GM21576 (cell line): ENCODE measurements around the gene PNPLA2.

ENCODE experiments used
- ATAC-seq: cut with Tn5 transposase; IDR thresholded peaks from one replicate; pipeline ENCODE4 v1.9.1; 2021; ENCODE audit warnings: mild to moderate bottlenecking, moderate library complexity; ENCODE audit not compliant: unreplicated experiment

PNPLA2 gene

GRCh38 chr11:783581-784015 lies 35.1 kb upstream of the PNPLA2 start:
- ATAC-seq: no peak

GRCh38 chr11:786235-787083 lies 32.3 kb upstream of the PNPLA2 start:
- ATAC-seq: no peak

GRCh38 chr11:787084-787675 lies 31.5 kb upstream of the PNPLA2 start:
- no peak for ATAC-seq

- no peak for ATAC-seq
These were observed 30.6 kb upstream of the PNPLA2 start for GRCh38 chr11:788009-788640.

DNA sequence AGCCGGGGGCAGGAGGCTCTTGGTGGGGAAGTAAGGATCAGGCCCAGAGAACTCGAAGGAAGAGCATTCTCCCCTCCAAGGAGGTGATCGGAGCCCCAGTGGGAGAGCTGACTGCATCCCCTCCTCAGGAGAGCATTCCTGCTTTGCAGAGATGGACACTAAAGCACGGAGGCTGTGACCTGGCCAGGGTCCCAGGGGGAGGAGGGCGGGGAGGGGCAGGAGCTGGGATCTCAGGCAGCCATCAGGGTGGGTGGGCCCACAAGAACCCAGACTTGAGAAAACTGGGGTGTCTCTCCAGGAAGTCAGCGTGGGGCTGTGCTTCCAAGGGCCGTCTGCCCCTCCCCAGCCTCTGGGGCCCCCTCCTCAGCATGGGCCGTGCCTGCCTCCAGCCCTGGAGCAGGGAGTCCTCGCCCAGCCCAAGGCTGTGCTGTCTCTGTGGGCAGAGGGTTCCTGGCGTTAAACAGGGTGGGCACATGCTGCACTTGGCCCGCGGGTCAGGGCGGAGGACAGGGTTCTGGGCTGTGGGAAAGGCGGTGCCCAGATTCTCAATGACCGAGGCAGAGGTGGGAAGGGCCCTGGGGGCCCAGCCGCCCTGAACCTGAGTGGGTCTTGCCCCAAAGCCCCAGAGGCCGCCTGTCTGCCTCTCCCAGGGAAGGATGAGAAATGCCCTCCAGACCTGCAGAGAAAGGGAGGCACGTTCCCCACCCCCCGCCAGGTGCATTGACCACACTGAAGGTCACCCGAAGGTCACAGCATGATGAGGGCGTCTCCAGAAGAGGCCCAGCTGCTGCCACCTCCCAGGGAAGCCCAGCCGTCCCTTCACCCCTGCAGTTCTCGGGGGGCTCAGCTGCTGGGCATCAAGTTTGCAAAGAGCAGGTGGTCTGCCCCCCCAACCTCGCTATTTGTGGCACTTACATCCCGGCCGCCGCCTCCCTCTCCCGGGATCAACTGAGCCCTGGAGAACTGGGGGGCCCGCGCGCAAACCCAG lies 29.5 kb upstream of the PNPLA2 start:
- ATAC-seq: no peak

DNA sequence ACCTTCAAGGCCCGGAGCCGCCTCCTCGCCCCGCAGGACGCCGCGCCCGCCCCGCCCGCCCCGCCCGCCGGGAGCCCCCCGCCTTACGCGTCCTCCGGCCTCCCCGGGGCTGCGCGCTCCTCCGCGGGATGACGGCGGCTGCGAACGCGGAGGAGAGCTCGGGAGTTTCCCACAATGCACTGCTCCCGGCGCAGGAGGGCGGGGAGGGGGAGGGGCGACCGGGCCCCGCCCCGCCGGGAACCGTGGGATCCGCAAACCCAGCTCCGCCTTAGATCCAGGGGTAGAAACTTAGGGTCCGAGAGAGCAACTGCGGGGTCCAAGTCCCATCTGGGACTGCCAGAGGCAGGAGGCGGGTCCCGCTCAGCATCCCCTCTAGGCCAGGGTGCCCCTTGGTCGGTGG lies 28.8 kb upstream of the PNPLA2 start, which contains the start of gene CEND1:
TSS of gene CEND1 (minus strand) at position 148 of the 400 bp plus-strand sequence. CDS start 1,514 bp downstream, outside the sequence.
- ATAC-seq: no peak

DNA sequence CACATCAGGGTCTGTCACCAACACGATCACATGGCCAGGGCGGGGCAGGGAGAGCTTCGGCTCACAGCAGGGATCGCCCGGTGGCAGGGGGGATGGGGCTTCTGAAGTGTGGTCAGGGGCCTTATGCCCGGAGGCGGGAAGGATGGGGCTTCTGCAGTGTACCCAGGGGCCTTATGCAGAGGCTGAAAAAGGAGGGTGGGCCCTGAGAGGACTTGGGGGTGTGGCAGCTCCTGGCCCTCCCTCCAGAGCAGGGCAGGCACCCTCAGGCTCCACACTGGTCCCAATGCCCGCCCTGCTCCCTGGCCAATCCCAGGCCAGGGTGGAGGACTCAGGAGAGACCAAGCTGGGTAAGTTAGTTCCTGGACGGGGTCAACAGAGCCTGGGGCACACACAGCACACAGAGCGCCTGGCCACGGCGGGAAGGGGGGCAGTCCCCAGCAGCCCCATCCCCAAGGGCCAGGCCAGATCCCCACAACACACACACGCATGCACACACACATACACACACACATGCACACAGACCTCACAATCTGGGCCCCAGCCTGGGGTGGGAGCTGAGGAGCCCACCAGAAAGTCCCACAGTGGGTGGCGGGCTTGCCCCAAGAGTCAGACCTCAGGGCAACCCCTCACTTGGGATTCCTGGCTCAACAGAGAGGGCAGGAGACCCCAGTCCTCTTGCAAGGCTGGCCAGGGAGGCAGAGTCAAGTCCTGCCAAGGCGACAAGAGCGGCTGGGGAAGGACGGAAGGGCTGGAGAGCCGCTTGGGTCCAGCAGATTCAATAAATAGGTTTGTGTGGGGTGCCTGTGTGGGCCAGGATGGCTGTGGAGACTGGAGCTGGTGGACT lies 27.8 kb upstream of the PNPLA2 start:
- no peak for ATAC-seq

DNA sequence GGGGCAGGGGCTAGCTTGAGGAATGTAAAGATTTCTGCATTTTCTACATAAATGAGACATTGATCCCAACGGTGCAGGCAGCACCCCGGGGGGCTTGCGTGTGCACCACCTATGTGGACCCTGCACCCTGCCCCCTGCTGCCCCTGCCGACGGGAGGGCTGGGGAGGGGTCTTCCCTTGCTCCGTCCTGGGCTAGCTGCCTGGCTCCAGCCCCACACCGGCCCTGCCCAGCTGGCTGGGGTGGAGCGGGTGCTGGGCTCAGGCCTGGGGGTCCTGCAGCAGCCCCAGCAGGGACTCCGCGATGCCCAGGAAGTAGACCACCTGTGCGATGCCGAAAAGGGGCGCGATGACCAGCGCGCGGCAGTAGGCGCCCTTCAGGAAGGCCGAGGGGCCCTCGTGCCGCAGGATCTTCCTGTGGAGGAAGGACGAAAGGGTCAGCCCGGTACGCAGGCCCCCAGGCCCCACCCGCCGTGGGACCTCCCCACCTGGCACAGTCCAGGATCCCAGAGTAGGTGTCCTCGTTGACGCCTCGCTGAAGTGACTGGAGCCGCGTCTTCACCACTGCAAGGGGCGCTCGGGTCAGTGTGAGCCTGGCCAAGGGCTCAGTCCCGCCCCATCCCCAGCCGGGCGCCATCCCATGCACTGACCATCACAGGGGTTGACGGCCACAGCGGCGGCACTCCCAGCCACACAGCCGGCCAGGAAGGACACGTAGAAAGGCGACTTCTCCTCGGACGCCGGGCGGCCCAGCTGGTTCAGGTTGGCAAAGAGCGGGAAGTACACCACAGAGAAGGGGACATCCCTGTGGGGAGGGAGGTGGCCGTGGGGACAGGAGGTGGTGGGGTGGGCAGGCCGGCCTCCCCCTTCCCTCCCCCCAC lies 26.8 kb upstream of the PNPLA2 start:
- ATAC-seq: no peak

DNA sequence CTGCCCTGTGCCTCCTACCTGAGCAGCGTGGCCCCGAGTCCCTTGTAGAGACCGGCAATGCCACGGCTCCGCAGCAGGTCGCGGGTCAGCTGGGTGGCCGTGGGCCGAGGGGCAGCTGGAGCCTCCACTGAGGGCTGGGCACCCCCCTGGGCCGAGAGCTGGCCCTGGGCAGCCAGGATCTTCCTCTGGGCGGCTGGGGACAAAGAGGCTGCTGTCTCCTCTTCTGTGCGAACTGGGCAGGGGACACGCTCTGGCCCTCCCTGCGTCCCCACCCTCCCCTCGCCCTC lies 26.2 kb upstream of the PNPLA2 start:
- ATAC-seq: no peak

- ATAC-seq: no peak
These were observed 25.8 kb upstream of the PNPLA2 start for GRCh38 chr11:792873-793272.

GRCh38 chr11:793556-793955 lies 25.2 kb upstream of the PNPLA2 start:
- no peak for ATAC-seq

GRCh38 chr11:794013-794765 lies 24.5 kb upstream of the PNPLA2 start:
- ATAC-seq: no peak

- ATAC-seq: no peak
These were observed 23.7 kb upstream of the PNPLA2 start for GRCh38 chr11:794766-795633.

DNA sequence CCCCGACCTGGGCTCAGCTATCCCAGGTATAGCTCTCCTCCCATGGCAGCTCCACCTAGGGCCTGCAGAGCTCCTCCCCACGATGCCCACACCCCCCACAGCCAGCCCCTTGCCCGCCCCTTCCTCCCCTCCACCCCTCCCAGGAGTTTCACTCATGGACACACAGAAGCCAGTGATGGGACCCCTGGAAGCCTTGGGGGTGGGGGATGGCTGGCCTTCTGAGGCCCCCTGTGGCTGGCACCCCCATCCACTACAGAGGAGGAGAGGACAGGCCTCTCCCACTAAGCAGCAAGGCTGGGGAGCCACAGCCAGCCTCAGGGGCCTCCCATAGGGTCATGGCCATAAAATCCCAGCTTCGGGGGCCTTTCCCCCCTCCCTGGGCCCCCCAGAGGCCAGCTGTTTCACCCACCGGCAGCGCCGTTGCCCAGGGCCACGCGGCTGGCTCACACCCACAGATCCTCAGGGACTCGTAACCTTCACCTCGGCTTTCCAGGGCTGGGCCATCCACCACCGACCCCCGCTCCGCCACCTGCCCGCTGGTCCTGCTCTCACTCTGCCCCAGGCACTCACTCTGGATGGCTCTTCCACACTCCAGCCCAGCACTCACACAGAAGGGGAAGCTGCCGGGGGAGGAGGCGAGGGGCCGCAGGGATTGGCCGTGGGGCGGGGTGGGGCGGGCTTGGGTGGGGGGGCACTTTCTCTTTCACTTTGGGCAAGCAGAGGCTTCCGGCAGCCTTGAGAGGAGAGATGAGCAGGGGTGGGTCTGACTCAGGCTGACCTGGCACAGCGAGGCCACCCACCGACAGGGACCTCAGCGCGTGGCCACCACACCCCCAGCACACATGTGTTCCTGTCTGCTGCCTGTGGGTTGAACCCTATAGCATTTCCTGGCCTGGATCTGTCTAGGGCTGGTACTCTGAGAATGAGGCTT lies 22.8 kb upstream of the PNPLA2 start:
- ATAC-seq: no peak

DNA sequence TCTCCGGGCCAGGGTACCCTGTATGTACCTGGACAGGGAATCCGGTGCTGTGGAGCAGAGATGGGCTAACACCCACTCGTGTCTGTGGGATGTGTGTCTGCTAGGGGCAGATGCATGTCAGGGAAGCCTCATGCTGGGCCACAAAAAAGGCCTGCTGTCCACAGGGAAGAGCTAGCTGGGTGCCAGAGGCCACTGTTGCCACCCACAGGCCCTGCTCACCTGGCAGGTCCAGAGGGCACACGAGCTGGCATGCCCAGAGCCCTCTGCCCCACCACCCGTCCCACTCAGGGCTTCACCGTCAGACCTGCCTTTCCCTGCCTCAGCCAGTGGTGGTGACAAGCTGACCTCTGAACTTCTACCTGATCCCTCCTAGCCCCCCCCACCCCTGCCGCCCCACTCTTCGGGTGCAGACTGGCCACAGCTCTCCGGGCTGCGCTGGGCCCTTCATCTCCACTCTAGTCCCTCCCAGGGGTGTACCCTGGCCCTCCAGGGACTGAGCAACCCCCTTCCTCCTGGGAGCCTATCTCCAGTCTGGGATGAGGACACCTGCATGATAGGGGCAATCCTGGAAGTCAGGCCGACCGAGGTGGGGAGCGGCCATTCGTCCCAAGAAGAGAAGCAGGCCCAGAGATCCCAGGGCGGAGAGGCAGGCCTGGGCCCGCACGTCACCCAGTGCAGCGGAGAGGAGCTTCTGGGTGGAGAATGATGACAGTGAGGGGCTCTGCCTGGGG lies 22.0 kb upstream of the PNPLA2 start:
- ATAC-seq: no peak
